HepG2 (cell line): Measurements from ENCODE around the gene TUBB2B. TPM values are rescaled to one million over a fixed set of nuclear protein-coding genes. Genes with fewer than 3 reads are reported as not detected.

ENCODE experiments used
- CHCHD3 ChIP-seq: sonication (generic); formaldehyde crosslinking; IDR thresholded peaks from 2 replicates; pipeline ENCODE4 v1.8.0; 2022; ENCODE audit warnings: mild to moderate bottlenecking, missing genetic modification reagents, moderate library complexity
- DMAP1 ChIP-seq: IDR thresholded peaks from 2 replicates; pipeline ENCODE4 v1.6.1; 2016
- FOXC1 ChIP-seq: sonication (generic); formaldehyde crosslinking; IDR thresholded peaks from 2 replicates; pipeline ENCODE4 v1.8.0; 2022; ENCODE audit warnings: mild to moderate bottlenecking, missing genetic modification reagents, borderline replicate concordance
- FOXP1 ChIP-seq, 2 experiments: fragments of 450-650 bp in 1 of 2; IDR thresholded peaks; 2 replicates each; pipeline ENCODE4 v1.6.1; 2017 to 2018; ENCODE audit warnings: antibody characterized with exemption in 1 of 2
- GTF3A ChIP-seq: sonication (generic); formaldehyde crosslinking; conservative IDR thresholded peaks from 2 replicates; pipeline ENCODE4 v1.4.0; 2020; ENCODE audit warnings: mild to moderate bottlenecking, missing genetic modification reagents
- HHEX ChIP-seq: IDR thresholded peaks from 2 replicates; pipeline ENCODE4 v1.6.1; 2016; ENCODE audit warnings: control low read depth
- HNRNPL ChIP-seq: fragments of 200-400 bp; formaldehyde crosslinking; IDR thresholded peaks from 2 replicates; pipeline ENCODE4 v1.6.1; 2017; ENCODE audit warnings: mild to moderate bottlenecking, low read depth, low read length
- HOXA7 ChIP-seq: sonication (generic); formaldehyde crosslinking; IDR thresholded peaks from 2 replicates; pipeline ENCODE4 v1.8.1; 2022; ENCODE audit warnings: mild to moderate bottlenecking, missing genetic modification reagents, moderate library complexity
- KMT2A ChIP-seq: sonication (generic); formaldehyde crosslinking; IDR thresholded peaks from 2 replicates; pipeline ENCODE4 v1.4.0; 2020; ENCODE audit warnings: missing genetic modification reagents
- MAF1 ChIP-seq: sonication (generic); formaldehyde crosslinking; IDR thresholded peaks from 2 replicates; pipeline ENCODE4 v1.5.0; 2020; ENCODE audit warnings: missing genetic modification reagents, borderline replicate concordance
- PAWR ChIP-seq: sonication (generic); formaldehyde crosslinking; IDR thresholded peaks from 2 replicates; pipeline ENCODE4 v1.4.0; 2020; ENCODE audit warnings: missing genetic modification reagents, mild to moderate bottlenecking, borderline replicate concordance
- ZNF264 ChIP-seq: sonication (generic); formaldehyde crosslinking; IDR thresholded peaks from 2 replicates; pipeline ENCODE4 v1.4.0; 2020; ENCODE audit warnings: missing genetic modification reagents
- ZNF33B ChIP-seq: sonication (generic); formaldehyde crosslinking; IDR thresholded peaks from 2 replicates; pipeline ENCODE4 v1.5.1; 2020; ENCODE audit warnings: mild to moderate bottlenecking, missing genetic modification reagents
- ZNF343 ChIP-seq: sonication (generic); formaldehyde crosslinking; IDR thresholded peaks from 2 replicates; pipeline ENCODE4 v1.4.0; 2020; ENCODE audit warnings: mild to moderate bottlenecking, missing genetic modification reagents
- ZNF747 ChIP-seq: sonication (generic); formaldehyde crosslinking; IDR thresholded peaks from 2 replicates; pipeline ENCODE4 v1.8.1; 2023; ENCODE audit warnings: missing genetic modification reagents, mild to moderate bottlenecking, borderline replicate concordance
- ZNF883 ChIP-seq: sonication (generic); formaldehyde crosslinking; IDR thresholded peaks from 2 replicates; pipeline ENCODE4 v1.5.1; 2020; ENCODE audit warnings: mild to moderate bottlenecking, missing genetic modification reagents; ENCODE audit errors: not compliant biosample characterization
- ZSCAN31 ChIP-seq: sonication (generic); formaldehyde crosslinking; IDR thresholded peaks from 2 replicates; pipeline ENCODE4 v1.5.0; 2020; ENCODE audit warnings: low read depth, mild to moderate bottlenecking, missing genetic modification reagents
- polyA plus RNA-seq, 8 experiments: library from polyadenylated mRNA; depleted of rRNA in 3 of 8; stranded (reverse) in 7 of 8; unstranded in 1 of 8; fragments of >200 nt; fragmentation: Illumina TruSeq in 4 of 8; extraction: Trizol in 4 of 8; gene quantifications; 2 replicates each; pipeline versions ENCODE4 v1.2.1 to v1.2.3, GENCODE V29; 2011 to 2016; ENCODE audit warnings: low read depth in 4 of 8, missing spikeins in 1 of 8, mixed read lengths in 1 of 8; ENCODE audit not compliant: insufficient read depth in 1 of 8
- total RNA-seq, 5 experiments: library from RNA; depleted of rRNA; stranded (reverse); fragments of >200 nt; fragmentation: Illumina TruSeq; extraction: Trizol; gene quantifications; 2 replicates each; pipeline ENCODE4 v1.2.3, GENCODE V29; 2016; ENCODE audit warnings: low read depth in 1 of 5
- TF ChIP-seq, protein P1 (sequence below): sonication (generic); formaldehyde crosslinking; conservative IDR thresholded peaks from 2 replicates; pipeline ENCODE4 v1.8.0; 2022; ENCODE audit warnings: missing genetic modification reagents
- TF ChIP-seq, protein P2 (sequence below): IDR thresholded peaks from 2 replicates; pipeline ENCODE4 v1.6.1; 2016
- TF ChIP-seq, protein P3 (sequence below): sonication (generic); formaldehyde crosslinking; IDR thresholded peaks from 2 replicates; pipeline ENCODE4 v1.4.0; 2020; ENCODE audit warnings: missing genetic modification reagents
- TF ChIP-seq, protein P4 (sequence below), 2 experiments: IDR thresholded peaks; 2 replicates each; pipeline ENCODE4 v1.6.1; 2011 to 2012; ENCODE audit warnings: low read length in 2 of 2, borderline replicate concordance in 1 of 2, low read depth in 1 of 2, mild to moderate bottlenecking in 1 of 2, moderate library complexity in 1 of 2

Gene TUBB2B
- total and polyA plus RNA-seq, 2 of the 13 experiments (the other 11 are each of a cell fraction or from before 2014, with no cell fraction given) = 10.3 to 23.6 TPM

DNA sequence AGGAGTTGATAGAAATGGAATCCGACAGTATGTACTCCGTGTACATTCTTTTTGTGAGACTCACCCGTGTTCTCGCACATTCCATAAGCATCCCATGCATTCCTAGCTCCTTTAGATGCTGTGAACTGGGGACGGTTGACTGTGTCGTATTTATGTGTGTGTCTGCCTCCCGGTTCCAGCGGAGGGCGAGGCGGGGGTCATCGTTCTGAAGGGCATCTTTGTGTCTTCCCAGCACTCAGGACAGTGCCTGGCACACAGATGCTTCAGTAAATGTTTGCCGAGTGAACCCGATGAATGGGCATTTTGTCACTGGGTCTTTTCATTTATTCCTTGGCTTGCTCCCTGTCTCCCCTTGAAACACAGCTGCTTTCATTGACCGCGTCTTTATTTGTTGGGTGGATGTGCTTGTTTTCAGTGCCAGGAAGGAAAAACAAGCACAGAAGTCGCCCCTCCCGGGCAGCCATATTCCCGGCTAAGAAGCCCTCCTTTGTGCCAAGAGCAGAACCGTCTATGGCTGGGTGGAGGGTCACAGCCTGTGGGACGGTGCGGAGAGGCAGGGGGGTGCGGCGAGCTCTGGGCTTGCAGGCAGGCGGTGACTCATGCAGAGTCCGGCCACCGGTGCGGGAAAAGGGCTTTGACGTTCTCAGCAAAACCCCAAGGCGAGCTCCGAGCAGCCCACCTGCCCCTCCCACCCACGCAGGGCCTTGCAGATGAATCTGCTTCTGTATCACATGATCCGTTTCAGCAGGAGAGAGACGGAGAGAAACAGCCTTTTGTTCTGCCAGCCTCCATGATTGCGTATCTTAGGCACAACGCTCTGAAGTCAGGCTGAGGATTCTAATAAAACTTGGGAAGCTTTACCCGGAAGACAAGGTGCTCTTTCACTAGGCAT, 20.0 kb upstream of the TUBB2B start (continued):
- TF ChIP-seq ZSCAN31 (CRISPR knock-in tag) = no peak
- no peak for TF ChIP-seq ZNF343 (CRISPR knock-in tag)
- no peak for TF ChIP-seq PAWR (CRISPR knock-in tag)
- no peak for TF ChIP-seq KMT2A (CRISPR knock-in tag)
- TF ChIP-seq HHEX = no peak
- TF ChIP-seq, protein P1, sequence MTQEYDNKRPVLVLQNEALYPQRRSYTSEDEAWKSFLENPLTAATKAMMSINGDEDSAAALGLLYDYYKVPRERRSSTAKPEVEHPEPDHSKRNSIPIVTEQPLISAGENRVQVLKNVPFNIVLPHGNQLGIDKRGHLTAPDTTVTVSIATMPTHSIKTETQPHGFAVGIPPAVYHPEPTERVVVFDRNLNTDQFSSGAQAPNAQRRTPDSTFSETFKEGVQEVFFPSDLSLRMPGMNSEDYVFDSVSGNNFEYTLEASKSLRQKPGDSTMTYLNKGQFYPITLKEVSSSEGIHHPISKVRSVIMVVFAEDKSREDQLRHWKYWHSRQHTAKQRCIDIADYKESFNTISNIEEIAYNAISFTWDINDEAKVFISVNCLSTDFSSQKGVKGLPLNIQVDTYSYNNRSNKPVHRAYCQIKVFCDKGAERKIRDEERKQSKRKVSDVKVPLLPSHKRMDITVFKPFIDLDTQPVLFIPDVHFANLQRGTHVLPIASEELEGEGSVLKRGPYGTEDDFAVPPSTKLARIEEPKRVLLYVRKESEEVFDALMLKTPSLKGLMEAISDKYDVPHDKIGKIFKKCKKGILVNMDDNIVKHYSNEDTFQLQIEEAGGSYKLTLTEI (CRISPR knock-in tag) = no peak
- no peak for TF ChIP-seq ZNF883
- TF ChIP-seq, protein P2, sequence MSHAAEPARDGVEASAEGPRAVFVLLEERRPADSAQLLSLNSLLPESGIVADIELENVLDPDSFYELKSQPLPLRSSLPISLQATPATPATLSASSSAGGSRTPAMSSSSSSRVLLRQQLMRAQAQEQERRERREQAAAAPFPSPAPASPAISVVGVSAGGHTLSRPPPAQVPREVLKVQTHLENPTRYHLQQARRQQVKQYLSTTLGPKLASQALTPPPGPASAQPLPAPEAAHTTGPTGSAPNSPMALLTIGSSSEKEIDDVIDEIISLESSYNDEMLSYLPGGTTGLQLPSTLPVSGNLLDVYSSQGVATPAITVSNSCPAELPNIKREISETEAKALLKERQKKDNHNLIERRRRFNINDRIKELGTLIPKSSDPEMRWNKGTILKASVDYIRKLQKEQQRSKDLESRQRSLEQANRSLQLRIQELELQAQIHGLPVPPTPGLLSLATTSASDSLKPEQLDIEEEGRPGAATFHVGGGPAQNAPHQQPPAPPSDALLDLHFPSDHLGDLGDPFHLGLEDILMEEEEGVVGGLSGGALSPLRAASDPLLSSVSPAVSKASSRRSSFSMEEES = peak; percentile 45; the same call in 1 of the 2 replicates
- TF ChIP-seq, protein P3, sequence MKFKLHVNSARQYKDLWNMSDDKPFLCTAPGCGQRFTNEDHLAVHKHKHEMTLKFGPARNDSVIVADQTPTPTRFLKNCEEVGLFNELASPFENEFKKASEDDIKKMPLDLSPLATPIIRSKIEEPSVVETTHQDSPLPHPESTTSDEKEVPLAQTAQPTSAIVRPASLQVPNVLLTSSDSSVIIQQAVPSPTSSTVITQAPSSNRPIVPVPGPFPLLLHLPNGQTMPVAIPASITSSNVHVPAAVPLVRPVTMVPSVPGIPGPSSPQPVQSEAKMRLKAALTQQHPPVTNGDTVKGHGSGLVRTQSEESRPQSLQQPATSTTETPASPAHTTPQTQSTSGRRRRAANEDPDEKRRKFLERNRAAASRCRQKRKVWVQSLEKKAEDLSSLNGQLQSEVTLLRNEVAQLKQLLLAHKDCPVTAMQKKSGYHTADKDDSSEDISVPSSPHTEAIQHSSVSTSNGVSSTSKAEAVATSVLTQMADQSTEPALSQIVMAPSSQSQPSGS (CRISPR knock-in tag) = no peak
- TF ChIP-seq, protein P4, sequence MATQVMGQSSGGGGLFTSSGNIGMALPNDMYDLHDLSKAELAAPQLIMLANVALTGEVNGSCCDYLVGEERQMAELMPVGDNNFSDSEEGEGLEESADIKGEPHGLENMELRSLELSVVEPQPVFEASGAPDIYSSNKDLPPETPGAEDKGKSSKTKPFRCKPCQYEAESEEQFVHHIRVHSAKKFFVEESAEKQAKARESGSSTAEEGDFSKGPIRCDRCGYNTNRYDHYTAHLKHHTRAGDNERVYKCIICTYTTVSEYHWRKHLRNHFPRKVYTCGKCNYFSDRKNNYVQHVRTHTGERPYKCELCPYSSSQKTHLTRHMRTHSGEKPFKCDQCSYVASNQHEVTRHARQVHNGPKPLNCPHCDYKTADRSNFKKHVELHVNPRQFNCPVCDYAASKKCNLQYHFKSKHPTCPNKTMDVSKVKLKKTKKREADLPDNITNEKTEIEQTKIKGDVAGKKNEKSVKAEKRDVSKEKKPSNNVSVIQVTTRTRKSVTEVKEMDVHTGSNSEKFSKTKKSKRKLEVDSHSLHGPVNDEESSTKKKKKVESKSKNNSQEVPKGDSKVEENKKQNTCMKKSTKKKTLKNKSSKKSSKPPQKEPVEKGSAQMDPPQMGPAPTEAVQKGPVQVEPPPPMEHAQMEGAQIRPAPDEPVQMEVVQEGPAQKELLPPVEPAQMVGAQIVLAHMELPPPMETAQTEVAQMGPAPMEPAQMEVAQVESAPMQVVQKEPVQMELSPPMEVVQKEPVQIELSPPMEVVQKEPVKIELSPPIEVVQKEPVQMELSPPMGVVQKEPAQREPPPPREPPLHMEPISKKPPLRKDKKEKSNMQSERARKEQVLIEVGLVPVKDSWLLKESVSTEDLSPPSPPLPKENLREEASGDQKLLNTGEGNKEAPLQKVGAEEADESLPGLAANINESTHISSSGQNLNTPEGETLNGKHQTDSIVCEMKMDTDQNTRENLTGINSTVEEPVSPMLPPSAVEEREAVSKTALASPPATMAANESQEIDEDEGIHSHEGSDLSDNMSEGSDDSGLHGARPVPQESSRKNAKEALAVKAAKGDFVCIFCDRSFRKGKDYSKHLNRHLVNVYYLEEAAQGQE (IDR thresholded peaks at IDR 0.05; ENCODE audit: borderline replicate concordance in 1 of 2, low read depth in 1 of 2, low read length in 2 of 2) = no peak
- TF ChIP-seq HOXA7 (CRISPR knock-in tag) = no peak
- peak; percentile 84; the same call in 1 of the 2 replicates for TF ChIP-seq HNRNPL
- TF ChIP-seq MAF1 (CRISPR knock-in tag) = peak; percentile 85; the same call in 1 of the 2 replicates
- no peak for TF ChIP-seq FOXP1 (IDR thresholded peaks at IDR 0.05)
- no peak; the same call in 1 of the 2 replicates for TF ChIP-seq FOXP1 (CRISPR knock-in tag; IDR thresholded peaks at IDR 0.05)
- TF ChIP-seq ZNF33B (CRISPR knock-in tag) = no peak
- no peak for TF ChIP-seq ZNF747 (CRISPR knock-in tag)
- TF ChIP-seq DMAP1 (CRISPR knock-in tag) = no peak
- no peak for TF ChIP-seq CHCHD3 (CRISPR knock-in tag)
- TF ChIP-seq FOXC1 (CRISPR knock-in tag) = no peak
- TF ChIP-seq ZNF264 (CRISPR knock-in tag) = no peak
- TF ChIP-seq GTF3A (CRISPR knock-in tag) = no peak
